GM12892 (cell line): ENCODE measurements around the gene KRT32.

Experiments
- POLR2AphosphoS5 ChIP-seq: IDR thresholded peaks from 2 replicates; pipeline ENCODE4 v1.6.1; 2011; ENCODE audit warnings: low read depth, low read length, control low read depth
- TAF1 ChIP-seq: IDR thresholded peaks from 2 replicates; pipeline ENCODE4 v1.6.1; 2011; ENCODE audit warnings: low read depth, mild to moderate bottlenecking, control low read depth, low read length, borderline replicate concordance

GRCh38 chr17:41489531-41489930 is 22.3 kb upstream of the KRT32 start, which contains the start of gene KRT36:
- no peak for TF ChIP-seq POLR2AphosphoS5
- TF ChIP-seq TAF1: no peak
